ENCODE results near the gene SLN.
"Not testable (repeated sequence)": the region's sequence is repeated elsewhere in the genome, so short reads cannot be mapped to it uniquely, and the experiment has no call there.

SLN gene

GRCh38 chr11:107711861-107712755, at the start of gene SLN:
TSS of gene SLN (minus strand) at chr11:107712056.
- Histone ChIP-seq H3K27me3 (ENCODE audit: control insufficient read depth in 5 of 5, insufficient read depth in 4 of 5, low read length in 5 of 5) (peaks cover 0 to 3% (median 0%) of the 10 kb centered on the region in 5 donors), H3K4me3 (ENCODE audit: low read depth in 1 of 5, low read length in 5 of 5) (no peak within 1 kb of the TSS), H3K27ac (ENCODE audit: low read depth, low read length) (no peak within 1 kb of the TSS), H3K9ac (ENCODE audit: low read length in 5 of 5) (no peak within 1 kb of the TSS), H3K4me1 (ENCODE audit: control insufficient read depth in 5 of 5, insufficient read depth in 5 of 5, low read length in 5 of 5) (peaks cover 0 to 5% (median 0%) of the 10 kb centered on the region in 5 donors), H3K36me3 (ENCODE audit: control insufficient read depth in 5 of 5, insufficient read depth in 5 of 5, low read length in 5 of 5) (no peaks in the 10 kb centered on the region), H3K9me3 (ENCODE audit: control insufficient read depth in 5 of 5, low read length in 5 of 5) (peaks cover 0 to 3% (median 0%) of the 10 kb centered on the region in 5 donors)

GRCh38 chr11:107758719-107759355, 47.0 kb upstream of the SLN start:
- H3K9me3 ChIP-seq (ENCODE audit: control insufficient read depth in 5 of 5, low read length in 5 of 5); H3K27ac ChIP-seq (ENCODE audit: low read depth, low read length); H3K9ac ChIP-seq (ENCODE audit: low read length in 5 of 5); H3K36me3 ChIP-seq (ENCODE audit: control insufficient read depth in 5 of 5, insufficient read depth in 5 of 5, low read length in 5 of 5); H3K4me3 ChIP-seq (ENCODE audit: low read depth in 1 of 5, low read length in 5 of 5); H3K27me3 ChIP-seq (ENCODE audit: control insufficient read depth in 5 of 5, insufficient read depth in 4 of 5, low read length in 5 of 5); H3K4me1 ChIP-seq (ENCODE audit: control insufficient read depth in 5 of 5, insufficient read depth in 5 of 5, low read length in 5 of 5): not testable (repeated sequence)

GRCh38 chr11:107757661-107758060, 45.8 kb upstream of the SLN start:
- no peak overlapping the region for H3K9ac ChIP-seq (ENCODE audit: low read length in 5 of 5)
- H3K36me3 ChIP-seq (ENCODE audit: control insufficient read depth in 5 of 5, insufficient read depth in 5 of 5, low read length in 5 of 5) = no peaks in the 10 kb centered on the region
- H3K27ac ChIP-seq (ENCODE audit: low read depth, low read length) = no peak overlapping the region
- no peaks in the 10 kb centered on the region for H3K9me3 ChIP-seq (ENCODE audit: control insufficient read depth in 5 of 5, low read length in 5 of 5)
- H3K4me1 ChIP-seq (ENCODE audit: control insufficient read depth in 5 of 5, insufficient read depth in 5 of 5, low read length in 5 of 5) = no peaks in the 10 kb centered on the region
- H3K27me3 ChIP-seq (ENCODE audit: control insufficient read depth in 5 of 5, insufficient read depth in 4 of 5, low read length in 5 of 5) = peaks cover 0 to 3% (median 0%) of the 10 kb centered on the region in 5 donors
- no peak overlapping the region for H3K4me3 ChIP-seq (ENCODE audit: low read depth in 1 of 5, low read length in 5 of 5)

DNA sequence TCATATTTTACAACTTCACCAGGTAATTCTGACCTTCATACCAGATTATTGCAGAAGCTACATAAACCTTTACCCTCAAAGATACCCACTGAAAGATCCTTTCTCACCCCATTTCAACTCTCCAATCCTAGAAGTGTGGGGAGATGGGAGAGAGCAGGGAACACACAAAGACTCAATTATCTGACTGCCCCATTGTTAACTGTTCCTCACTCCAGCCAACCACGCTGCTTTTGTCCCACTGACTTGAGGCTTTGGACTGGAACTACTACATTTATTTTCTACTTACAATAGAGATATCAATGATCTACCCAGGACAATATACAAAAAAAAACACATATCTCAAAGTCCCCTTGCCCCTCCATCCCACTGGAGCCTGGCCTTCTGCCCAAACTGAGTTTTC, 44.7 kb upstream of the SLN start:
- peaks cover 0 to 3% (median 0%) of the 10 kb centered on the region in 5 donors for H3K27me3 ChIP-seq (ENCODE audit: control insufficient read depth in 5 of 5, insufficient read depth in 4 of 5, low read length in 5 of 5)
- no peak overlapping the region for H3K9ac ChIP-seq (ENCODE audit: low read length in 5 of 5)
- H3K36me3 ChIP-seq (ENCODE audit: control insufficient read depth in 5 of 5, insufficient read depth in 5 of 5, low read length in 5 of 5) = no peaks in the 10 kb centered on the region
- H3K4me1 ChIP-seq (ENCODE audit: control insufficient read depth in 5 of 5, insufficient read depth in 5 of 5, low read length in 5 of 5) = no peaks in the 10 kb centered on the region
- H3K9me3 ChIP-seq (ENCODE audit: control insufficient read depth in 5 of 5, low read length in 5 of 5) = no peaks in the 10 kb centered on the region
- no peak overlapping the region for H3K4me3 ChIP-seq (ENCODE audit: low read depth in 1 of 5, low read length in 5 of 5)
- no peak overlapping the region for H3K27ac ChIP-seq (ENCODE audit: low read depth, low read length)

GRCh38 chr11:107752949-107753822, 41.3 kb upstream of the SLN start:
- no peaks in the 10 kb centered on the region for H3K9me3 ChIP-seq (ENCODE audit: control insufficient read depth in 5 of 5, low read length in 5 of 5)
- no peaks in the 10 kb centered on the region for H3K27me3 ChIP-seq (ENCODE audit: control insufficient read depth in 5 of 5, insufficient read depth in 4 of 5, low read length in 5 of 5)
- H3K9ac ChIP-seq (ENCODE audit: low read length in 5 of 5) = no peak overlapping the region
- H3K27ac ChIP-seq (ENCODE audit: low read depth, low read length) = no peak overlapping the region
- no peaks in the 10 kb centered on the region for H3K36me3 ChIP-seq (ENCODE audit: control insufficient read depth in 5 of 5, insufficient read depth in 5 of 5, low read length in 5 of 5)
- no peaks in the 10 kb centered on the region for H3K4me1 ChIP-seq (ENCODE audit: control insufficient read depth in 5 of 5, insufficient read depth in 5 of 5, low read length in 5 of 5)
- H3K4me3 ChIP-seq (ENCODE audit: low read depth in 1 of 5, low read length in 5 of 5) = no peak overlapping the region

GRCh38 chr11:107752508-107752907, 40.7 kb upstream of the SLN start:
- Histone ChIP-seq H3K27ac (ENCODE audit: low read depth, low read length) (no peak overlapping the region), H3K9ac (ENCODE audit: low read length in 5 of 5) (no peak overlapping the region), H3K9me3 (ENCODE audit: control insufficient read depth in 5 of 5, low read length in 5 of 5) (no peaks in the 10 kb centered on the region), H3K4me3 (ENCODE audit: low read depth in 1 of 5, low read length in 5 of 5) (no peak overlapping the region), H3K36me3 (ENCODE audit: control insufficient read depth in 5 of 5, insufficient read depth in 5 of 5, low read length in 5 of 5) (no peaks in the 10 kb centered on the region), H3K4me1 (ENCODE audit: control insufficient read depth in 5 of 5, insufficient read depth in 5 of 5, low read length in 5 of 5) (no peaks in the 10 kb centered on the region), H3K27me3 (ENCODE audit: control insufficient read depth in 5 of 5, insufficient read depth in 4 of 5, low read length in 5 of 5) (no peaks in the 10 kb centered on the region)

DNA sequence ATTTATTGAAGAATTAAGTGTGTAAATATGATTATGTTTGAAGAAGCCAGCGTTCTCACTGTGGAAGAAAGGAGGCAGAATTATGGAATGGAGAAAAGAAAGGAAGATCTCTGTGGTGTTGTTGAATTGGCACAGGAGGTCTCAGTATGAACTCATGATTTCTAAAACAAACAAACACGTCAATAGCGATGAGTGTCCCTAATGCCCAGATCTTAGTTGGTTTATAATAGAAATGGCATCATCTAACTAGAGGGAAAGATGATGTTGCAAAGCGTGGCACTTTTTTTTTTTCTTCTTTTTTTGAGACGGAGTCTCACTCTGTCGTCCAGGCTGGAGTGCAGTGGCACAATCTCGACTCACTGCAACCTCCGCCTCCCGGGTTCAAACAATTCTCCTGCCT, 39.2 kb upstream of the SLN start:
- no peak overlapping the region for H3K9ac ChIP-seq (ENCODE audit: low read length in 5 of 5)
- no peaks in the 10 kb centered on the region for H3K9me3 ChIP-seq (ENCODE audit: control insufficient read depth in 5 of 5, low read length in 5 of 5)
- no peak overlapping the region for H3K27ac ChIP-seq (ENCODE audit: low read depth, low read length)
- no peaks in the 10 kb centered on the region for H3K27me3 ChIP-seq (ENCODE audit: control insufficient read depth in 5 of 5, insufficient read depth in 4 of 5, low read length in 5 of 5)
- no peaks in the 10 kb centered on the region for H3K36me3 ChIP-seq (ENCODE audit: control insufficient read depth in 5 of 5, insufficient read depth in 5 of 5, low read length in 5 of 5)
- H3K4me1 ChIP-seq (ENCODE audit: control insufficient read depth in 5 of 5, insufficient read depth in 5 of 5, low read length in 5 of 5) = no peaks in the 10 kb centered on the region
- no peak overlapping the region for H3K4me3 ChIP-seq (ENCODE audit: low read depth in 1 of 5, low read length in 5 of 5)

GRCh38 chr11:107750313-107750712, 38.5 kb upstream of the SLN start:
- H3K27ac ChIP-seq (ENCODE audit: low read depth, low read length) = no peak overlapping the region
- no peaks in the 10 kb centered on the region for H3K27me3 ChIP-seq (ENCODE audit: control insufficient read depth in 5 of 5, insufficient read depth in 4 of 5, low read length in 5 of 5)
- no peak overlapping the region for H3K9ac ChIP-seq (ENCODE audit: low read length in 5 of 5)
- no peaks in the 10 kb centered on the region for H3K9me3 ChIP-seq (ENCODE audit: control insufficient read depth in 5 of 5, low read length in 5 of 5)
- no peaks in the 10 kb centered on the region for H3K36me3 ChIP-seq (ENCODE audit: control insufficient read depth in 5 of 5, insufficient read depth in 5 of 5, low read length in 5 of 5)
- no peak overlapping the region for H3K4me3 ChIP-seq (ENCODE audit: low read depth in 1 of 5, low read length in 5 of 5)
- H3K4me1 ChIP-seq (ENCODE audit: control insufficient read depth in 5 of 5, insufficient read depth in 5 of 5, low read length in 5 of 5) = no peaks in the 10 kb centered on the region

DNA sequence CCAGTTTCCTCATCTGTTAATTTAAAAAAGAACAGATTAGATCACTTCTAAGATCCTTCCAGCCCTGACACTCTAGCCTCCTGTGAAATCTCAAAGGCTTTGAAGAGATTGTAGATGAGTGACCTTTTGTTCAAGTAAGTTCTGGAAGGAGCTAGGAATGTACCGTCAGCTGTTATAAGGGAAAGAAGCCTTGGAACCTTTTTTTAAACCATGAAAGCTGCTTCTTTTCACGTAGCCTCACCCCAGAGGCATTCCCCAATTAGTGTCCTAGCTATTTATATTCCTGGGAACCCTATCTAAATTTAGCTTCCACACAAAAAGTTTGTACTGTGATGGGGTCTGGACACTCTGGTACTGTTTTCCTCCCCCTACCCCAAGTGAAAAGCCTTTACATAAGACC, 35.8 kb upstream of the SLN start:
- Histone ChIP-seq H3K4me1 (ENCODE audit: control insufficient read depth in 5 of 5, insufficient read depth in 5 of 5, low read length in 5 of 5) (no peaks in the 10 kb centered on the region), H3K27me3 (ENCODE audit: control insufficient read depth in 5 of 5, insufficient read depth in 4 of 5, low read length in 5 of 5) (peaks cover 0 to 3% (median 0%) of the 10 kb centered on the region in 5 donors), H3K27ac (ENCODE audit: low read depth, low read length) (no peak overlapping the region), H3K4me3 (ENCODE audit: low read depth in 1 of 5, low read length in 5 of 5) (no peak overlapping the region), H3K36me3 (ENCODE audit: control insufficient read depth in 5 of 5, insufficient read depth in 5 of 5, low read length in 5 of 5) (no peaks in the 10 kb centered on the region), H3K9me3 (ENCODE audit: control insufficient read depth in 5 of 5, low read length in 5 of 5) (no peaks in the 10 kb centered on the region), H3K9ac (ENCODE audit: low read length in 5 of 5) (no peak overlapping the region)

Measured in subcutaneous abdominal adipose tissue (tissue), 5 donors.